ENCODE data around the gene BABAM1. TPM values are rescaled to one million over a fixed set of nuclear protein-coding genes. Genes with fewer than 3 reads are reported as not detected.

BABAM1 gene
- total and polyA plus RNA-seq, 9 of the 15 experiments (the other 6 are each of a cell fraction or from before 2014, with no cell fraction given) = 14.7 to 160 (median 113) TPM

GRCh38 chr19:17226002-17226933 lies 41.0 kb upstream of the BABAM1 start, which contains the start of gene OCEL1 (continued):
- TF ChIP-seq TGIF2 (CRISPR knock-in tag; IDR thresholded peaks at IDR 0.05) (no peak; the same call in 1 of the 2 replicates), BRD9 (IDR thresholded peaks at IDR 0.05; ENCODE audit: low read depth, partially characterized antibody) (peak; percentile 3), PRMT5 (CRISPR knock-in tag; IDR thresholded peaks at IDR 0.05) (no peak), ZNF830 (CRISPR knock-in tag; IDR thresholded peaks at IDR 0.05) (no peak), RBM34 (IDR thresholded peaks at IDR 0.05; ENCODE audit: borderline replicate concordance, insufficient read depth, low read length) (no peak), ZKSCAN1 (IDR thresholded peaks at IDR 0.05; ENCODE audit: low read depth, low read length) (no peak), ZNF551 (CRISPR knock-in tag; IDR thresholded peaks at IDR 0.05) (no peak), U2AF1 (optimal IDR thresholded peaks at IDR 0.05; ENCODE audit: low read depth, low read length) (peak; percentile 29), RHOXF2B (CRISPR knock-in tag; conservative IDR thresholded peaks at IDR 0.05) (no peak), ZNF165 (CRISPR knock-in tag; IDR thresholded peaks at IDR 0.05; ENCODE audit: borderline replicate concordance) (no peak), TAF9B (IDR thresholded peaks at IDR 0.05; ENCODE audit: partially characterized antibody) (no peak), CREB3 (tag; conservative IDR thresholded peaks at IDR 0.05; ENCODE audit: low read depth) (no peak), LCOR (CRISPR knock-in tag; IDR thresholded peaks at IDR 0.05) (peak; percentile 74; the same call in 1 of the 2 replicates), MGA (IDR thresholded peaks at IDR 0.05) (peak; percentile 92)

Measured in K562 (cell line).